ENCODE results near the gene YY2.

DNA sequence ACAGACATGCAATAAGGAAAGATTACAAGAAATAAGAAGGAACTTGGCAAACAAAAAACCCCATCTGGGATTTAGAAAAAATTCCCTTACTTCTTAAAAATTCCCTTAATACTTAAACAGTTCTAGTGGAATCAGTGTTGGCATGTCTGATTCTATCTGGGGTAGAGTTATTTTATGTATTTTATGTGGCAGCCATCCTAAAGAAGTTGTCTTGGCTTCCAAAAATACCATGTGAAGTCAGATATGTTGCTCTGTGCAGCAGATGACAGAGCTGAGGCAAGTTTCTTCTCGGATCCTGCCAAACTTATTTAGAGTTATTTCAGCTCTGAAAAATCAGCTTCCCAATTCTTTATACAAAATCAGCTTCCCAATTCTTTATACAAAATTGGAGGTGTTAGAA lies 14.7 kb downstream of the YY2 start:
- TF ChIP-seq, protein P1, sequence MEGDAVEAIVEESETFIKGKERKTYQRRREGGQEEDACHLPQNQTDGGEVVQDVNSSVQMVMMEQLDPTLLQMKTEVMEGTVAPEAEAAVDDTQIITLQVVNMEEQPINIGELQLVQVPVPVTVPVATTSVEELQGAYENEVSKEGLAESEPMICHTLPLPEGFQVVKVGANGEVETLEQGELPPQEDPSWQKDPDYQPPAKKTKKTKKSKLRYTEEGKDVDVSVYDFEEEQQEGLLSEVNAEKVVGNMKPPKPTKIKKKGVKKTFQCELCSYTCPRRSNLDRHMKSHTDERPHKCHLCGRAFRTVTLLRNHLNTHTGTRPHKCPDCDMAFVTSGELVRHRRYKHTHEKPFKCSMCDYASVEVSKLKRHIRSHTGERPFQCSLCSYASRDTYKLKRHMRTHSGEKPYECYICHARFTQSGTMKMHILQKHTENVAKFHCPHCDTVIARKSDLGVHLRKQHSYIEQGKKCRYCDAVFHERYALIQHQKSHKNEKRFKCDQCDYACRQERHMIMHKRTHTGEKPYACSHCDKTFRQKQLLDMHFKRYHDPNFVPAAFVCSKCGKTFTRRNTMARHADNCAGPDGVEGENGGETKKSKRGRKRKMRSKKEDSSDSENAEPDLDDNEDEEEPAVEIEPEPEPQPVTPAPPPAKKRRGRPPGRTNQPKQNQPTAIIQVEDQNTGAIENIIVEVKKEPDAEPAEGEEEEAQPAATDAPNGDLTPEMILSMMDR (IDR thresholded peaks at IDR 0.05) = no peak
- TF ChIP-seq EZH2 (IDR thresholded peaks at IDR 0.05; ENCODE audit: borderline replicate concordance, insufficient read depth, low read depth, low read length, poor library complexity, severe bottlenecking) = no peak

All from B cell (primary cell).